GM12878 (cell line): Measurements from ENCODE around the gene SPRY1. TPM values are rescaled to one million over a fixed set of nuclear protein-coding genes. Genes with fewer than 3 reads are reported as not detected.

Experiments used
- ATAC-seq: fragments of 200-7000 bp; cut with Tn5 transposase; 3 replicates; pipeline ENCODE4 v1.9.1; 2020; ENCODE audit warnings: mild to moderate bottlenecking, moderate library complexity
- BruUV-seq: library from RNA; stranded (reverse); fragments of 400-500 nt; replicated peaks from 2 replicates; lab custom pipeline; 2021; lab: Mats Ljungman, UMichigan
- CTCF ChIA-PET: fragments of 300-600 bp; sonication (Branson Sonifier 250); formaldehyde crosslinking; extraction: SDS; loops from one replicate; lab custom pipeline; 2021; ENCODE audit warnings: inconsistent platforms; lab: Yijun Ruan, JAX
- POLR2A ChIA-PET: fragments of 350-600 bp; formaldehyde crosslinking; extraction: SDS; loops from one replicate; lab custom pipeline; 2021; ENCODE audit warnings: inconsistent platforms; lab: Charles Lee
- RAD21 ChIA-PET: fragments of 300-600 bp; sonication (Branson Sonifier 250); formaldehyde crosslinking; loops from one replicate; lab custom pipeline; 2023; ENCODE audit warnings: antibody characterized with exemption; ENCODE audit not compliant: unreplicated experiment; lab: Charles Lee
- SMC1A ChIA-PET: fragments of 300-600 bp; sonication (Branson Sonifier 250); formaldehyde crosslinking; loops from one replicate; lab custom pipeline; 2023; ENCODE audit not compliant: unreplicated experiment, uncharacterized antibody; lab: Charles Lee
- DNase-seq: peaks from one replicate; pipeline ENCODE4 v3.0.0-alpha.2; 2011; ENCODE audit warnings: low read depth, low spot score
- FAIRE-seq: peaks from 3 replicates; lab custom pipeline; 2011; peaks lifted over from hg19 to GRCh38; lab: Jason Lieb, UNC
- H2AFZ ChIP-seq: 2 replicates; pipeline ENCODE4 v1.6.0; 2011; ENCODE audit warnings: low read depth, low read length, control low read depth; ENCODE audit not compliant: control insufficient read depth
- H3K27ac ChIP-seq: 2 replicates; pipeline ENCODE4 v1.5.1; 2011; ENCODE audit warnings: control low read depth; ENCODE audit not compliant: control insufficient read depth, insufficient read depth
- H3K27me3 ChIP-seq, 2 experiments: replicated peaks in 1 of 2; 2 replicates each; pipeline versions ENCODE4 v1.6.0 to v1.6.1; 2011; ENCODE audit warnings: low read length in 1 of 2; ENCODE audit not compliant: control insufficient read depth in 2 of 2, insufficient read depth in 2 of 2
- H3K36me3 ChIP-seq, 2 experiments: 2 replicates each; pipeline ENCODE4 v1.5.1; 2011; ENCODE audit warnings: low read length in 1 of 2; ENCODE audit not compliant: control insufficient read depth in 2 of 2, insufficient read depth in 2 of 2
- H3K4me1 ChIP-seq: 2 replicates; pipeline ENCODE4 v1.6.1; 2011; ENCODE audit warnings: mild to moderate bottlenecking, low read length, moderate library complexity, mixed read lengths; ENCODE audit not compliant: control insufficient read depth, insufficient read depth
- H3K4me2 ChIP-seq: 2 replicates; pipeline ENCODE4 v1.6.0; 2011; ENCODE audit warnings: control low read depth; ENCODE audit not compliant: control insufficient read depth, insufficient read depth
- H3K4me3 ChIP-seq: fragments of 200-600 bp; sonication (generic); 2 replicates; pipeline ENCODE4 v1.5.1; 2016
- H3K79me2 ChIP-seq: 2 replicates; pipeline ENCODE4 v1.6.0; 2011; ENCODE audit warnings: low read length; ENCODE audit not compliant: control insufficient read depth, insufficient read depth
- H3K9ac ChIP-seq: 2 replicates; pipeline ENCODE4 v1.8.0; 2011; ENCODE audit warnings: low read length, control low read depth, mixed read lengths; ENCODE audit not compliant: control insufficient read depth, insufficient read depth
- H3K9me3 ChIP-seq: replicated peaks from 3 replicates; pipeline ENCODE4 v1.5.1; 2011; ENCODE audit warnings: mild to moderate bottlenecking, low read length; ENCODE audit not compliant: control insufficient read depth, insufficient read depth
- H4K20me1 ChIP-seq: 2 replicates; pipeline ENCODE4 v1.6.0; 2011; ENCODE audit not compliant: control insufficient read depth, insufficient read depth
- CBFB ChIP-seq: IDR thresholded peaks from 2 replicates; pipeline ENCODE4 v1.6.1; 2016; ENCODE audit warnings: antibody characterized with exemption, low read depth
- CEBPB ChIP-seq, 2 experiments: fragments of 150-350 bp in 1 of 2; IDR thresholded peaks; 2 replicates each; pipeline ENCODE4 v1.6.1; 2012 to 2014; ENCODE audit warnings: low read depth in 2 of 2, low read length in 2 of 2, borderline replicate concordance in 1 of 2, inconsistent platforms in 1 of 2
- CHD1 ChIP-seq: IDR thresholded peaks from 2 replicates; pipeline ENCODE4 v1.6.1; 2012; ENCODE audit warnings: low read depth, low read length, improper control_type of control experiment
- CREB1 ChIP-seq: IDR thresholded peaks from 2 replicates; pipeline ENCODE4 v1.6.1; 2012; ENCODE audit warnings: low read depth, mild to moderate bottlenecking, inconsistent platforms
- HDAC2 ChIP-seq: fragments of 200-600 bp; sonication (generic); IDR thresholded peaks from 2 replicates; pipeline ENCODE4 v1.6.1; 2017
- MTA3 ChIP-seq: IDR thresholded peaks from 2 replicates; pipeline ENCODE4 v1.6.1; 2012; ENCODE audit warnings: low read length, inconsistent platforms, borderline replicate concordance
- PAX8 ChIP-seq: fragments of 450-650 bp; IDR thresholded peaks from 2 replicates; pipeline ENCODE4 v1.6.1; 2017; ENCODE audit warnings: mild to moderate bottlenecking, moderate library complexity
- PML ChIP-seq: IDR thresholded peaks from 2 replicates; pipeline ENCODE4 v1.6.1; 2012; ENCODE audit warnings: low read length, inconsistent platforms
- RB1 ChIP-seq: fragments of 450-650 bp; formaldehyde crosslinking; IDR thresholded peaks from 2 replicates; pipeline ENCODE4 v1.6.1; 2017; ENCODE audit warnings: mild to moderate bottlenecking, borderline replicate concordance
- RCOR1 ChIP-seq: conservative IDR thresholded peaks from 2 replicates; pipeline ENCODE4 v1.6.1; 2012; ENCODE audit warnings: low read depth, low read length, improper control_type of control experiment
- TAF1 ChIP-seq: IDR thresholded peaks from 2 replicates; pipeline ENCODE4 v1.6.1; 2011; ENCODE audit warnings: mild to moderate bottlenecking, low read depth, low read length, borderline replicate concordance
- ZNF622 ChIP-seq: fragments of 450-650 bp; IDR thresholded peaks from 2 replicates; pipeline ENCODE4 v1.6.1; 2017; ENCODE audit warnings: mild to moderate bottlenecking, inconsistent platforms
- WGBS: methylation state at CpG from one replicate; pipeline ENCODE4 v1.1.6; 2016; ENCODE audit warnings: low lambda C conversion rate; ENCODE audit not compliant: insufficient replicate concordance, insufficient coverage; ENCODE audit errors: missing lambda C conversion rate; 5-methylcytosine and 5-hydroxymethylcytosine counted together
- in situ Hi-C: fragments of 300-500 bp; cut with MboI; formaldehyde crosslinking; loops from 9 replicates; pipeline ENCODE4 v1.14.3; 2018; ENCODE audit warnings: mixed read lengths
- intact Hi-C: fragments of 100-400 bp; cut with micrococcal nuclease; formaldehyde crosslinking; loops from one replicate; pipeline ENCODE4 v1.14.2; 2022; ENCODE audit not compliant: unreplicated experiment
- polyA plus RNA-seq, 11 experiments: library from polyadenylated mRNA; depleted of rRNA in 4 of 11; unstranded in 6 of 11; stranded (reverse) in 5 of 11; fragments of >200 nt; fragmentation: Nextera tagmentation in 4 of 11; fragmentation: Illumina TruSeq in 1 of 11; extraction: Ambion mirVana in 4 of 11; extraction: Trizol in 1 of 11; gene quantifications; 1 replicate in 1 of 11; 2 replicates in 10 of 11; pipeline versions ENCODE4 v1.2.1 to v1.2.3, GENCODE V29; 2011 to 2016; ENCODE audit warnings: inconsistent platforms in 2 of 11, missing spikeins in 2 of 11, low read depth in 1 of 11
- total RNA-seq, 4 experiments: library from RNA; depleted of rRNA in 3 of 4; stranded (reverse); fragments of >200 nt in 3 of 4; fragmentation: Illumina TruSeq in 1 of 4; extraction: Trizol in 1 of 4; gene quantifications; 2 replicates each; pipeline versions ENCODE4 v1.2.1 to v1.2.3, GENCODE V29; 2013 to 2021
- TF ChIP-seq, protein P1 (sequence below): IDR thresholded peaks from 2 replicates; pipeline ENCODE4 v1.6.1; 2011; ENCODE audit warnings: low read depth, low read length, improper control_type of control experiment, borderline replicate concordance
- TF ChIP-seq, protein P2 (sequence below): fragments of 450-650 bp; formaldehyde crosslinking; IDR thresholded peaks from 2 replicates; pipeline ENCODE4 v1.4.0; 2022; ENCODE audit warnings: mild to moderate bottlenecking, moderate library complexity
- TF ChIP-seq, protein P3 (sequence below): IDR thresholded peaks from 2 replicates; pipeline ENCODE4 v1.6.1; 2011; ENCODE audit warnings: low read depth, mild to moderate bottlenecking, low read length, moderate library complexity, borderline replicate concordance; ENCODE audit errors: extremely low read depth
- TF ChIP-seq, protein P4 (sequence below): IDR thresholded peaks from 2 replicates; pipeline ENCODE4 v1.6.1; 2011; ENCODE audit warnings: borderline replicate concordance, low read depth, mild to moderate bottlenecking, moderate library complexity, mixed read lengths, low read length; ENCODE audit not compliant: insufficient read depth; ENCODE audit errors: extremely low read length

Gene SPRY1
- total and polyA plus RNA-seq, 10 of the 15 experiments (the other 5 are each of a cell fraction or from before 2014, with no cell fraction given) = 0.05 to 5.7 (median 0.23) TPM; not detected in 2

DNA sequence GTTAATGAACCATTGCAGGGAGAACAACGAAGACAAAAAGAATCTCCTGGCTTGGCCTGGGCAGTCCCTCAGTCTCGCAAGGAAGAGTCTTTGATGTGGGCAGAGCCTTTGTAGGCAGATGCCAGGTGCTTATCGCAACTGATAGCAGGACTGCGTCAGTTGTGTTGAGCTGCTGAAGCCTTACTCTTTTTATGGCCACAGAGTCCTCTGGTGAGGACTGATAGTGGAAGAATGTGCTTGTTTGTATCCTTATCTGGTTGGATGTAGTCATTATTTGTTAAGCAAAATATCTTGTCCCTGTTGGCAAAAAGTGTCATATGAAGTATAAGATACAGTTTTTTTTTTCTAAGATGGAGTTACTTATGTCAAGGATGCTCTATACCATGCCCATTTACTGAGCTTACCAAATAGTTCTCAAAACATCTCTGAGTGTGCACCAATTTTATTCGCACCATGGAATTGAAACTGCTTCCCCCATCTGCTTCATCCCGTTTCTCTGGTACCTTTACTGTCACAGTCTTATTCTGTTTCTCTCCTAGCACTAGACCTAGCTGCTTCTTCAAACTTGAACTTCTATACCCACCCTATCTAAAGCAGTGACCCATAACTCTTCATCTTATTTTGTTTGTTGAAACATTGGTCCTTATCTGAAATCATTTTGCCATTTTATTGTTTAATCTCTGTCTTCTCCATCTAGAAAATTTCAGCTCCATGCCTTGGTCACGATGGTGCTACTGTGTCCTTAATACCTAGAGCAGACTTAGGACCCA is 47.0 kb upstream of the SPRY1 start:
- Histone ChIP-seq H3K79me2 (no peaks in the 10 kb centered on the region), H3K9me3 (no peaks in the 10 kb centered on the region), H3K4me1 (no peaks in the 10 kb centered on the region), H2AFZ (no peak overlapping the region), H3K36me3 (no peaks in the 10 kb centered on the region), H3K4me2 (no peak overlapping the region), H4K20me1 (no peaks in the 10 kb centered on the region), H3K27ac (no peak overlapping the region), H3K9ac (no peak overlapping the region), H3K27me3 (no peaks in the 10 kb centered on the region; a peak in 2 of 4 replicates), H3K4me3 (no peak overlapping the region)
- no peak for FAIRE-seq
- in situ Hi-C loops = no loop called here
- DNase-seq = no peak
- intact Hi-C loops = no loop called here
- POLR2A ChIA-PET = no interaction called here
- CTCF ChIA-PET = interaction anchor here (1.0 to 1.2 kb wide), 2 partner anchors 30 to 37 kb away, joined by 3 read pairs; no protein-coding TSS in a partner anchor
- TF ChIP-seq CBFB = no peak
- TF ChIP-seq ZNF622 = no peak
- TF ChIP-seq MTA3 = no peak
- TF ChIP-seq PAX8 = no peak
- no peak for TF ChIP-seq TAF1
- TF ChIP-seq RB1 = no peak
- no peak for TF ChIP-seq RCOR1
- TF ChIP-seq CHD1 = no peak
- no peak for TF ChIP-seq HDAC2
- TF ChIP-seq, protein P1, sequence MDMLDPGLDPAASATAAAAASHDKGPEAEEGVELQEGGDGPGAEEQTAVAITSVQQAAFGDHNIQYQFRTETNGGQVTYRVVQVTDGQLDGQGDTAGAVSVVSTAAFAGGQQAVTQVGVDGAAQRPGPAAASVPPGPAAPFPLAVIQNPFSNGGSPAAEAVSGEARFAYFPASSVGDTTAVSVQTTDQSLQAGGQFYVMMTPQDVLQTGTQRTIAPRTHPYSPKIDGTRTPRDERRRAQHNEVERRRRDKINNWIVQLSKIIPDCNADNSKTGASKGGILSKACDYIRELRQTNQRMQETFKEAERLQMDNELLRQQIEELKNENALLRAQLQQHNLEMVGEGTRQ = no peak
- TF ChIP-seq, protein P2, sequence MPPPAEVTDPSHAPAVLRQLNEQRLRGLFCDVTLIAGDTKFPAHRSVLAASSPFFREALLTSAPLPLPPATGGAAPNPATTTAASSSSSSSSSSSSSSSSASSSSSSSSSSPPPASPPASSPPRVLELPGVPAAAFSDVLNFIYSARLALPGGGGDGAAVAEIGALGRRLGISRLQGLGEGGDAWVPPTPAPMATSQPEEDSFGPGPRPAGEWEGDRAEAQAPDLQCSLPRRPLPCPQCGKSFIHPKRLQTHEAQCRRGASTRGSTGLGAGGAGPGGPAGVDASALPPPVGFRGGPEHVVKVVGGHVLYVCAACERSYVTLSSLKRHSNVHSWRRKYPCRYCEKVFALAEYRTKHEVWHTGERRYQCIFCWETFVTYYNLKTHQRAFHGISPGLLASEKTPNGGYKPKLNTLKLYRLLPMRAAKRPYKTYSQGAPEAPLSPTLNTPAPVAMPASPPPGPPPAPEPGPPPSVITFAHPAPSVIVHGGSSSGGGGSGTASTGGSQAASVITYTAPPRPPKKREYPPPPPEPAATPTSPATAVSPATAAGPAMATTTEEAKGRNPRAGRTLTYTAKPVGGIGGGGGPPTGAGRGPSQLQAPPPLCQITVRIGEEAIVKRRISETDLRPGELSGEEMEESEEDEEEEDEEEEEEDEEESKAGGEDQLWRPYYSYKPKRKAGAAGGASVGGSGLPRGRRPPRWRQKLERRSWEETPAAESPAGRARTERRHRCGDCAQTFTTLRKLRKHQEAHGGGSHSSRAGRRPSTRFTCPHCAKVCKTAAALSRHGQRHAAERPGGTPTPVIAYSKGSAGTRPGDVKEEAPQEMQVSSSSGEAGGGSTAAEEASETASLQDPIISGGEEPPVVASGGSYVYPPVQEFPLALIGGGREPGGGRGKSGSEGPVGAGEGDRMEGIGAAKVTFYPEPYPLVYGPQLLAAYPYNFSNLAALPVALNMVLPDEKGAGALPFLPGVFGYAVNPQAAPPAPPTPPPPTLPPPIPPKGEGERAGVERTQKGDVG (CRISPR knock-in tag) = no peak
- TF ChIP-seq, protein P3, sequence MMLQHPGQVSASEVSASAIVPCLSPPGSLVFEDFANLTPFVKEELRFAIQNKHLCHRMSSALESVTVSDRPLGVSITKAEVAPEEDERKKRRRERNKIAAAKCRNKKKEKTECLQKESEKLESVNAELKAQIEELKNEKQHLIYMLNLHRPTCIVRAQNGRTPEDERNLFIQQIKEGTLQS = no peak
- no peak for TF ChIP-seq PML
- no peak for TF ChIP-seq CREB1
- TF ChIP-seq CEBPB (IDR thresholded peaks at IDR 0.05; ENCODE audit: borderline replicate concordance in 1 of 2, low read depth in 2 of 2, low read length in 2 of 2) = no peak
- TF ChIP-seq, protein P4, sequence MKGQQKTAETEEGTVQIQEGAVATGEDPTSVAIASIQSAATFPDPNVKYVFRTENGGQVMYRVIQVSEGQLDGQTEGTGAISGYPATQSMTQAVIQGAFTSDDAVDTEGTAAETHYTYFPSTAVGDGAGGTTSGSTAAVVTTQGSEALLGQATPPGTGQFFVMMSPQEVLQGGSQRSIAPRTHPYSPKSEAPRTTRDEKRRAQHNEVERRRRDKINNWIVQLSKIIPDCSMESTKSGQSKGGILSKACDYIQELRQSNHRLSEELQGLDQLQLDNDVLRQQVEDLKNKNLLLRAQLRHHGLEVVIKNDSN = no peak
- SMC1A ChIA-PET = interaction anchor here (0.8 to 1.6 kb wide), 2 partner anchors 309 to 1201 kb away, joined by 3 to 4 read pairs; no protein-coding TSS in a partner anchor
- no peak for ATAC-seq
- RAD21 ChIA-PET = no interaction called here
- WGBS = 28% methylated on average over 7 of the region's 7 CpGs
- no TSS peak for BruUV-seq
